Measurements from ENCODE around the gene FMO4. TPM values are rescaled to one million over a fixed set of nuclear protein-coding genes. Genes with fewer than 3 reads are reported as not detected.

The FMO4 gene
- total RNA-seq, 1 donor from 2014 or later, result 3.4 TPM

GRCh38 chr1:171277534-171277933, 36.4 kb upstream of the FMO4 start:
- TF ChIP-seq CTCF (IDR thresholded peaks at IDR 0.05), result no peak
- H3K9me3 Mint-ChIP-seq, result no peaks in the 10 kb centered on the region
- H3K4me3 Mint-ChIP-seq, result no peak overlapping the region
- intact Hi-C loops (cut with micrococcal nuclease), result no loop called here
- ATAC-seq (ENCODE audit: low read depth), result no peak
- peaks cover 34% of the 10 kb centered on the region for H3K4me1 Mint-ChIP-seq
- H3K36me3 Mint-ChIP-seq (ENCODE audit: low read depth), result no peaks in the 10 kb centered on the region
- CTCF ChIA-PET, result no interaction called here
- H3K27ac Mint-ChIP-seq, result no peak overlapping the region
- DNase-seq, result no peak
- POLR2A ChIA-PET, result no interaction called here
- H3K27me3 Mint-ChIP-seq, result no peaks in the 10 kb centered on the region

GRCh38 chr1:171279234-171279633, 34.7 kb upstream of the FMO4 start:
- H3K9me3 Mint-ChIP-seq, result no peaks in the 10 kb centered on the region
- no peak for TF ChIP-seq CTCF (IDR thresholded peaks at IDR 0.05)
- peaks cover 2% of the 10 kb centered on the region for H3K27me3 Mint-ChIP-seq
- H3K36me3 Mint-ChIP-seq (ENCODE audit: low read depth), result no peaks in the 10 kb centered on the region
- H3K4me3 Mint-ChIP-seq, result peak overlapping the region; percentile 61
- H3K4me1 Mint-ChIP-seq, result peaks cover 42% of the 10 kb centered on the region
- CTCF ChIA-PET, result interaction anchor here (1.1 to 1.7 kb wide), 2 partner anchors 34 to 35 kb away, joined by 4 to 7 read pairs; partner anchors contain the start of gene FMO4
- DNase-seq (no peak), ATAC-seq (ENCODE audit: low read depth) (peak; percentile 25)
- POLR2A ChIA-PET, result interaction anchor here (1.1 kb wide), 1 partner anchor 28 kb away, joined by 3 read pairs; no protein-coding TSS in a partner anchor
- H3K27ac Mint-ChIP-seq, result peak overlapping the region; percentile 77
- intact Hi-C loops (cut with micrococcal nuclease), result loop anchor here (1.0 to 2.0 kb wide), 2 partner anchors 34 kb away; no protein-coding TSS in a partner anchor

GRCh38 chr1:171279678-171280077, 34.3 kb upstream of the FMO4 start:
- no peaks in the 10 kb centered on the region for H3K9me3 Mint-ChIP-seq
- H3K4me3 Mint-ChIP-seq, result peak overlapping the region; percentile 61
- peak overlapping the region; percentile 77 for H3K27ac Mint-ChIP-seq
- H3K27me3 Mint-ChIP-seq, result peaks cover 2% of the 10 kb centered on the region
- ChIA-PET POLR2A (interaction anchor here (1.1 kb wide), 1 partner anchor 29 kb away, joined by 3 read pairs; no protein-coding TSS in a partner anchor), CTCF (interaction anchor here (1.7 kb wide), 1 partner anchor 34 kb away, joined by 7 read pairs; the partner anchor contains the start of gene FMO4)
- ATAC-seq (ENCODE audit: low read depth), result peak; percentile 42
- intact Hi-C loops (cut with micrococcal nuclease), result loop anchor here (1.0 to 2.0 kb wide), 2 partner anchors 34 to 35 kb away; no protein-coding TSS in a partner anchor
- TF ChIP-seq CTCF (IDR thresholded peaks at IDR 0.05), result no peak
- no peaks in the 10 kb centered on the region for H3K36me3 Mint-ChIP-seq (ENCODE audit: low read depth)
- DNase-seq, result no peak
- H3K4me1 Mint-ChIP-seq, result peaks cover 42% of the 10 kb centered on the region

GRCh38 chr1:171280599-171280998, 33.4 kb upstream of the FMO4 start:
- Mint-ChIP-seq H3K27me3 (peaks cover 2% of the 10 kb centered on the region), H3K4me3 (peak overlapping the region; percentile 28), H3K4me1 (peaks cover 44% of the 10 kb centered on the region), H3K36me3 (ENCODE audit: low read depth) (no peaks in the 10 kb centered on the region), H3K27ac (peak overlapping the region; percentile 77), H3K9me3 (no peaks in the 10 kb centered on the region)
- POLR2A ChIA-PET, result no interaction called here
- ATAC-seq (ENCODE audit: low read depth), result peak; percentile 31
- intact Hi-C loops (cut with micrococcal nuclease), result no loop called here
- no peak for DNase-seq
- CTCF ChIA-PET, result interaction anchor here (1.7 kb wide), 2 partner anchors 33 to 36 kb away, joined by 4 to 7 read pairs; partner anchors contain the start of gene FMO4
- no peak for TF ChIP-seq CTCF (IDR thresholded peaks at IDR 0.05)

- CTCF ChIA-PET, result interaction anchor here (1.3 to 2.6 kb wide), 2 partner anchors 27 to 37 kb away, joined by 3 to 15 read pairs; partner anchors contain the start of gene FMO4
- POLR2A ChIA-PET, result interaction anchor here (0.6 kb wide), 1 partner anchor 12 kb away, joined by 4 read pairs; no protein-coding TSS in a partner anchor
- ATAC-seq (ENCODE audit: low read depth) (peak; percentile 66), DNase-seq (no peak)
- no peak for TF ChIP-seq CTCF (IDR thresholded peaks at IDR 0.05)
- intact Hi-C loops (cut with micrococcal nuclease), result no loop called here
- Mint-ChIP-seq H3K4me3 (no peak overlapping the region), H3K36me3 (ENCODE audit: low read depth) (no peaks in the 10 kb centered on the region), H3K27ac (peak overlapping the region; percentile 19), H3K27me3 (peaks cover 2% of the 10 kb centered on the region), H3K9me3 (no peaks in the 10 kb centered on the region), H3K4me1 (peaks cover 33% of the 10 kb centered on the region)
Observed at GRCh38 chr1:171286032-171286705, 27.8 kb upstream of the FMO4 start.

All from activated B cell treated with CpG ODN at 0.5 μM for 24 hours (primary cell).